Stimulated activated naive CD4-positive, alpha-beta T cell treated with Interleukin-2 at 50 U/mL for 16 hours (primary cell): ENCODE measurements around the gene XPO4.
"Not testable (repeated sequence)": the region's sequence is repeated elsewhere in the genome, so short reads cannot be mapped to it uniquely, and the experiment has no call there.

ENCODE experiments used
- DNase-seq: peaks from one replicate; lab custom pipeline; 2025; lab: John Stamatoyannopoulos, UW

The XPO4 gene

GRCh38 chr13:20902438-20903163 is at the start of gene XPO4:
Gene XPO4 (minus strand): TSS chr13:20902746. CDS start chr13:20902738, 8 bp downstream.
- peak; percentile 71 for DNase-seq

GRCh38 chr13:20948001-20948400 is 45.5 kb upstream of the XPO4 start:
- not testable (repeated sequence) for DNase-seq

GRCh38 chr13:20945952-20946383 is 43.4 kb upstream of the XPO4 start:
- DNase-seq: no peak

- no peak for DNase-seq
Measured at GRCh38 chr13:20942938-20943559, 40.5 kb upstream of the XPO4 start.

GRCh38 chr13:20940511-20940910 is 38.0 kb upstream of the XPO4 start:
- DNase-seq: not testable (repeated sequence)

GRCh38 chr13:20940083-20940482 is 37.5 kb upstream of the XPO4 start:
- no peak for DNase-seq

GRCh38 chr13:20939662-20940061 is 37.1 kb upstream of the XPO4 start:
- DNase-seq: no peak

- DNase-seq: no peak
Measured at GRCh38 chr13:20938302-20938701, 35.8 kb upstream of the XPO4 start.

GRCh38 chr13:20927596-20928257 is 25.2 kb upstream of the XPO4 start:
- no peak for DNase-seq

- not testable (repeated sequence) for DNase-seq
Measured at GRCh38 chr13:20925395-20925790, 22.8 kb upstream of the XPO4 start.

- DNase-seq: peak; percentile 62
Measured at GRCh38 chr13:20924758-20925394, 22.3 kb upstream of the XPO4 start.

- no peak for DNase-seq
Measured at GRCh38 chr13:20923272-20923671, 20.7 kb upstream of the XPO4 start.

- DNase-seq: no peak
Measured at GRCh38 chr13:20921572-20921971, 19.0 kb upstream of the XPO4 start.

- not testable (repeated sequence) for DNase-seq
Measured at GRCh38 chr13:20915676-20916075, 13.1 kb upstream of the XPO4 start.

- DNase-seq: no peak
Measured at GRCh38 chr13:20911037-20911436, 8.5 kb upstream of the XPO4 start.

- no peak for DNase-seq
Measured at GRCh38 chr13:20908714-20909497, 6.4 kb upstream of the XPO4 start.

- DNase-seq: no peak
Measured at GRCh38 chr13:20904908-20905307, 2.4 kb upstream of the XPO4 start.

GRCh38 chr13:20903164-20903475 is 574 bp upstream of the XPO4 start:
- no peak for DNase-seq

- peak; percentile 12 for DNase-seq
Measured at GRCh38 chr13:20901668-20902437, 693 bp downstream of the XPO4 start.

GRCh38 chr13:20894245-20894644 is 8.3 kb downstream of the XPO4 start:
- DNase-seq: no peak

GRCh38 chr13:20891768-20892167 is 10.8 kb downstream of the XPO4 start:
- DNase-seq: no peak
